Fibroblast of lung (primary cell): ENCODE results near the gene TAAR9. TPM values are rescaled to one million over a fixed set of nuclear protein-coding genes. Genes with fewer than 3 reads are reported as not detected.

ENCODE experiments used
- DNase-seq, 2 donors: peaks; one replicate each; pipeline versions ENCODE4 v3.0.0 to v3.0.0-alpha.2; 2010; ENCODE audit warnings: low read depth in 2 of 2
- H2AFZ ChIP-seq: 2 replicates; pipeline ENCODE4 v1.5.1; 2012; ENCODE audit warnings: low read length, control low read depth, inconsistent platforms
- H3K27ac ChIP-seq: 2 replicates; pipeline ENCODE4 v1.5.1; 2011; ENCODE audit warnings: low read length, control low read depth; ENCODE audit not compliant: insufficient read depth
- H3K27me3 ChIP-seq: 2 replicates; pipeline ENCODE4 v1.5.1; 2011; ENCODE audit warnings: mild to moderate bottlenecking, low read length; ENCODE audit not compliant: control insufficient read depth, insufficient read depth
- H3K36me3 ChIP-seq: 2 replicates; pipeline ENCODE4 v1.5.1; 2011; ENCODE audit warnings: low read length; ENCODE audit not compliant: control insufficient read depth, insufficient read depth
- H3K4me1 ChIP-seq: 2 replicates; pipeline ENCODE4 v1.5.1; 2011; ENCODE audit warnings: low read length; ENCODE audit not compliant: control insufficient read depth, insufficient read depth; ENCODE audit errors: extremely low read depth
- H3K4me2 ChIP-seq: 2 replicates; pipeline ENCODE4 v1.5.1; 2011; ENCODE audit warnings: low read length, control low read depth; ENCODE audit not compliant: insufficient read depth; ENCODE audit errors: extremely low read depth
- H3K4me3 ChIP-seq, 4 experiments: fragments of 200-600 bp in 1 of 4; sonication (generic) in 1 of 4; replicated peaks in 1 of 4; 2 replicates each; pipeline ENCODE4 v1.5.1; 2011 to 2016; ENCODE audit warnings: low read length in 4 of 4, low read depth in 3 of 4, mild to moderate bottlenecking in 3 of 4, control low read depth in 2 of 4, inconsistent platforms in 1 of 4, mixed read lengths in 1 of 4; ENCODE audit not compliant: insufficient read depth in 1 of 4; ENCODE audit errors: control extremely low read depth in 1 of 4
- H3K79me2 ChIP-seq: 2 replicates; pipeline ENCODE4 v1.5.1; 2012; ENCODE audit warnings: mild to moderate bottlenecking, low read length, inconsistent platforms; ENCODE audit not compliant: control insufficient read depth, insufficient read depth
- H3K9ac ChIP-seq: 2 replicates; pipeline ENCODE4 v1.5.1; 2011; ENCODE audit warnings: mild to moderate bottlenecking, low read length, control low read depth; ENCODE audit not compliant: insufficient read depth
- H3K9me3 ChIP-seq: 2 replicates; pipeline ENCODE4 v1.5.1; 2012; ENCODE audit warnings: low read depth, low read length; ENCODE audit not compliant: control insufficient read depth, insufficient read depth
- H4K20me1 ChIP-seq: 2 replicates; pipeline ENCODE4 v1.5.1; 2011; ENCODE audit warnings: low read length; ENCODE audit not compliant: control insufficient read depth, insufficient read depth; ENCODE audit errors: extremely low read depth
- EZH2 ChIP-seq: IDR thresholded peaks from 2 replicates; pipeline ENCODE4 v1.5.1; 2012; ENCODE audit warnings: low read length, control low read depth, mild to moderate bottlenecking; ENCODE audit errors: missing control alignments
- polyA plus RNA-seq, 2 donors: library from polyadenylated mRNA; depleted of rRNA in 1 of 2; stranded (reverse) in 1 of 2; unstranded in 1 of 2; fragments of >200 nt; gene quantifications; 2 replicates each; pipeline ENCODE4 v1.2.1, GENCODE V29; 2011 to 2012; ENCODE audit warnings: missing spikeins in 1 of 2
- total RNA-seq: library from RNA; depleted of rRNA; stranded (reverse); fragments of >200 nt; gene quantifications from 2 replicates; pipeline ENCODE4 v1.2.1, GENCODE V29; 2014
- TF ChIP-seq, protein P1 (sequence below), 2 donors: IDR thresholded peaks in 1 of 2; conservative IDR thresholded peaks in 1 of 2; 1 replicate in 1 of 2; 2 replicates in 1 of 2; pipeline ENCODE4 v1.5.1; 2011 to 2012; ENCODE audit warnings: low read length in 2 of 2, control low read depth in 1 of 2, inconsistent platforms in 1 of 2, low read depth in 1 of 2, mild to moderate bottlenecking in 1 of 2

The TAAR9 gene
- total and polyA plus RNA-seq, 2 donors (not counting 1 experiment from before 2014, with no cell fraction given) = not detected

DNA sequence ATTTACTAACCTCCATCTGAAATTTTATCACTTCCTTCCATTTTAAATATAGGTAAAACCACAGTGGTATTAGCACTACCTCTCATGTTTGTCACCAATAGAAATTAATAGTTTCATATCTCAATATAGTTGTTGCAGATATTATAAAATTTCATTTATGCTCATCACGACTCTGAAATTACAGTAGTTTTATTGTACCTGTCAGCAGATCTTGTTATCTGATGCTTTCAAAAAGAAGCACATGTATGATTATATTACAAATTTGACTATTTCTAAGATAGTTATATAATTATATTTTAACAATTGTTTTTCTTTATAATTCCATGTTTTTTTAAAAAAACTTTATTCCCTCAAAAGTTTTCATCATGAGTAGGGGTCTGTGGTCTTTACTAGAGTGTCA, 46.6 kb downstream of the TAAR9 start:
- H3K79me2 ChIP-seq = no peaks in the 10 kb centered on the region
- TF ChIP-seq EZH2 = no peak
- TF ChIP-seq, protein P1, sequence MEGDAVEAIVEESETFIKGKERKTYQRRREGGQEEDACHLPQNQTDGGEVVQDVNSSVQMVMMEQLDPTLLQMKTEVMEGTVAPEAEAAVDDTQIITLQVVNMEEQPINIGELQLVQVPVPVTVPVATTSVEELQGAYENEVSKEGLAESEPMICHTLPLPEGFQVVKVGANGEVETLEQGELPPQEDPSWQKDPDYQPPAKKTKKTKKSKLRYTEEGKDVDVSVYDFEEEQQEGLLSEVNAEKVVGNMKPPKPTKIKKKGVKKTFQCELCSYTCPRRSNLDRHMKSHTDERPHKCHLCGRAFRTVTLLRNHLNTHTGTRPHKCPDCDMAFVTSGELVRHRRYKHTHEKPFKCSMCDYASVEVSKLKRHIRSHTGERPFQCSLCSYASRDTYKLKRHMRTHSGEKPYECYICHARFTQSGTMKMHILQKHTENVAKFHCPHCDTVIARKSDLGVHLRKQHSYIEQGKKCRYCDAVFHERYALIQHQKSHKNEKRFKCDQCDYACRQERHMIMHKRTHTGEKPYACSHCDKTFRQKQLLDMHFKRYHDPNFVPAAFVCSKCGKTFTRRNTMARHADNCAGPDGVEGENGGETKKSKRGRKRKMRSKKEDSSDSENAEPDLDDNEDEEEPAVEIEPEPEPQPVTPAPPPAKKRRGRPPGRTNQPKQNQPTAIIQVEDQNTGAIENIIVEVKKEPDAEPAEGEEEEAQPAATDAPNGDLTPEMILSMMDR (conservative IDR thresholded peaks at IDR 0.05 in 1 of 2, IDR thresholded peaks at IDR 0.05 in 1 of 2; ENCODE audit: low read depth in 1 of 2, low read length in 2 of 2) = no peak
- no peaks in the 10 kb centered on the region for H3K9me3 ChIP-seq
- H3K27me3 ChIP-seq = peaks cover 9% of the 10 kb centered on the region
- H2AFZ ChIP-seq = no peak overlapping the region
- no peak overlapping the region for H3K9ac ChIP-seq
- no peak overlapping the region for H3K4me2 ChIP-seq
- H3K27ac ChIP-seq = no peak overlapping the region
- no peak overlapping the region for H3K4me3 ChIP-seq
- H3K36me3 ChIP-seq = no peaks in the 10 kb centered on the region
- no peaks in the 10 kb centered on the region for H4K20me1 ChIP-seq
- H3K4me1 ChIP-seq = no peaks in the 10 kb centered on the region
- no peak for DNase-seq

DNA sequence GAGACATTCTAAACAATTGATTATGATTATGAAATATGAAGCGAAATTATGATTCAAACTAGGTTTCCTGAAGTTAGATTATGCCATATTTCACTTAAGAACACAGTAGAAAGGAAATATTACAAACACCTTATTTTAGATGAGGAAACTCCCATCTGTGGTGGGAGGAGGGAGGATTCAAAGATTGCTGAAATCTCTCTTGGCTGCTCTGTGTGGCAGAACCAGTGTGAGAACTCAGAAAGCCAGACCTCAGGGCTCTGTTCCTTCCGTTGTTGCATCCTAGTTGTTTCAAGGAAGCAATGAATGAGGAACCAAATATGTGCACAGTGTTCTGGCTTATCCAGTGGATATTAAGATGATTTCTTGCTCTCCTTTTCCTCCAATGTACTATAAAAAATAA, 49.3 kb downstream of the TAAR9 start:
- no peaks in the 10 kb centered on the region for H3K79me2 ChIP-seq
- no peak overlapping the region for H3K4me2 ChIP-seq
- H3K27me3 ChIP-seq = peaks cover 6% of the 10 kb centered on the region
- H3K4me3 ChIP-seq = no peak overlapping the region
- no peak overlapping the region for H3K27ac ChIP-seq
- no peaks in the 10 kb centered on the region for H3K9me3 ChIP-seq
- no peaks in the 10 kb centered on the region for H4K20me1 ChIP-seq
- TF ChIP-seq, protein P1 (conservative IDR thresholded peaks at IDR 0.05 in 1 of 2, IDR thresholded peaks at IDR 0.05 in 1 of 2; ENCODE audit: low read depth in 1 of 2, low read length in 2 of 2) = no peak
- TF ChIP-seq EZH2 = no peak
- DNase-seq = no peak
- no peak overlapping the region for H3K9ac ChIP-seq
- H3K36me3 ChIP-seq = no peaks in the 10 kb centered on the region
- no peak overlapping the region for H2AFZ ChIP-seq
- no peaks in the 10 kb centered on the region for H3K4me1 ChIP-seq

Other genes with a start within 250 kb of the TAAR9 start
- 45.5 and 89.8 TPM in 2 replicates for gene MOXD1, start 136.8 kb upstream of the TAAR9 start, total RNA-seq
- gene MOXD1, start 136.8 kb upstream of the TAAR9 start, polyA plus RNA-seq = 65.1 and 100 TPM in 2 replicates
- gene STX7, start 25.2 kb upstream of the TAAR9 start, total RNA-seq = 18.0 and 53.0 TPM in 2 replicates
- gene STX7, start 25.2 kb upstream of the TAAR9 start, polyA plus RNA-seq = 31.5 and 52.1 TPM in 2 replicates
- gene TAAR8, start 14.4 kb downstream of the TAAR9 start, total RNA-seq = not detected in 2 replicates
- not detected in 2 replicates for gene TAAR8, start 14.4 kb downstream of the TAAR9 start, polyA plus RNA-seq
- not detected in 2 replicates for gene TAAR6, start 32.0 kb downstream of the TAAR9 start, total RNA-seq
- gene TAAR6, start 32.0 kb downstream of the TAAR9 start, polyA plus RNA-seq = not detected in 2 replicates
- not detected in 2 replicates for gene TAAR5, start 51.5 kb downstream of the TAAR9 start, total RNA-seq
- not detected in 2 replicates for gene TAAR5, start 51.5 kb downstream of the TAAR9 start, polyA plus RNA-seq
- gene TAAR2, start 86.0 kb downstream of the TAAR9 start, total RNA-seq = not detected in 2 replicates
- not detected in 2 replicates for gene TAAR2, start 86.0 kb downstream of the TAAR9 start, polyA plus RNA-seq
- gene TAAR1, start 120.9 kb downstream of the TAAR9 start, total RNA-seq = not detected in 2 replicates
- gene TAAR1, start 120.9 kb downstream of the TAAR9 start, polyA plus RNA-seq = not detected in 2 replicates
- not detected in 2 replicates for gene VNN1, start 175.8 kb downstream of the TAAR9 start, total RNA-seq
- gene VNN1, start 175.8 kb downstream of the TAAR9 start, polyA plus RNA-seq = not detected in 2 replicates
- gene VNN2, start 219.6 kb downstream of the TAAR9 start, total RNA-seq = under 0.01 and 0.33 TPM in 2 replicates
- gene VNN2, start 219.6 kb downstream of the TAAR9 start, polyA plus RNA-seq = 0.06 and 0.42 TPM in 2 replicates